Endothelial cell (in vitro differentiated cells): ENCODE results near the gene SLC25A39. TPM values are rescaled to one million over a fixed set of nuclear protein-coding genes. Genes with fewer than 3 reads are reported as not detected.
"Not testable (repeated sequence)": the region's sequence is repeated elsewhere in the genome, so short reads cannot be mapped to it uniquely, and the experiment has no call there.

Source experiments
- DNase-seq: peaks from one replicate; pipeline ENCODE4 v3.0.0; 2021; ENCODE audit warnings: low spot score
- H3K27ac Mint-ChIP-seq: one replicate; pipeline ENCODE4 v1.8.0; 2021; ENCODE audit warnings: mixed read lengths, inconsistent platforms; ENCODE audit not compliant: unreplicated experiment
- H3K27me3 Mint-ChIP-seq: one replicate; pipeline ENCODE4 v1.8.0; 2021; ENCODE audit warnings: mild to moderate bottlenecking, moderate library complexity, mixed read lengths, inconsistent platforms; ENCODE audit not compliant: unreplicated experiment
- H3K36me3 Mint-ChIP-seq: one replicate; pipeline ENCODE4 v1.8.0; 2021; ENCODE audit warnings: mild to moderate bottlenecking, low read depth, mixed read lengths, inconsistent platforms; ENCODE audit not compliant: unreplicated experiment
- H3K4me1 Mint-ChIP-seq: one replicate; pipeline ENCODE4 v1.8.0; 2021; ENCODE audit warnings: mild to moderate bottlenecking, mixed read lengths, inconsistent platforms; ENCODE audit not compliant: unreplicated experiment
- H3K4me3 Mint-ChIP-seq: one replicate; pipeline ENCODE4 v1.8.0; 2021; ENCODE audit warnings: mild to moderate bottlenecking, mixed read lengths, inconsistent platforms; ENCODE audit not compliant: unreplicated experiment
- H3K9me3 Mint-ChIP-seq: one replicate; pipeline ENCODE4 v1.8.0; 2021; ENCODE audit warnings: mixed read lengths, inconsistent platforms; ENCODE audit not compliant: unreplicated experiment
- CTCF ChIP-seq: fragments of 200-600 bp; sonication (generic); IDR thresholded peaks from one replicate; pipeline ENCODE4 v1.5.0; 2021; ENCODE audit warnings: antibody characterized with exemption; ENCODE audit not compliant: unreplicated experiment
- total RNA-seq: library from RNA; stranded (reverse); fragmentation: NEBNext Ultra II Directional; extraction: Animal tissue kit (Norgen Biotek cat#: 25700); gene quantifications from one replicate; pipeline ENCODE4 v1.2.1, GENCODE V29; 2021; ENCODE audit not compliant: unreplicated experiment

Gene SLC25A39
- total RNA-seq, 1 donor from 2014 or later: 124 TPM

- Mint-ChIP-seq H3K4me3 (no peak overlapping the region), H3K4me1 (peaks cover 2% of the 10 kb centered on the region), H3K9me3 (no peaks in the 10 kb centered on the region), H3K27me3 (peaks cover 11% of the 10 kb centered on the region), H3K36me3 (no peaks in the 10 kb centered on the region), H3K27ac (no peak overlapping the region)
- peak; percentile 72 for DNase-seq
- TF ChIP-seq CTCF: peak; percentile 91
Observed at GRCh38 chr17:44331249-44331760, 6.7 kb upstream of the SLC25A39 start.

DNA sequence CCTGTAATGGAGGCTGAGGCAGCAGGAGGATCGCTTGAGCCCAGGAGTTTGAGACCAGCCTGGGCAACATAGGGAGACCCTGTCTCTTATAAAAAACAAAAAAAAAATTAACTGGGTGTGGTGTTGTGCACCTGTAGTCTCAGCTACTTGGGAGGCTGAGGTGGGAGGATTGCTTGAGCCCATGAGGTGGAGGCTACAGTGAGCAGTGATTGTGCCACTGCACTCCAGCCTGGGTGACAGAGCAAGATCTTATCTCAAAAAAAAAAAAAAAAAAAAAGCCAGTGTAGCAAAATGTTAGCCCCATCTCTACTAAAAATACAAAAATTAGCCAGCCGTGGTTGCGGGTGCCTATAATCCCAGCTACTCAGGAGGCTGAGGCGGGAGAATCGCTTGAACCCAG is 5.6 kb upstream of the SLC25A39 start:
- not testable (repeated sequence) for H3K9me3 Mint-ChIP-seq, H3K4me3 Mint-ChIP-seq, H3K4me1 Mint-ChIP-seq, H3K27ac Mint-ChIP-seq, H3K36me3 Mint-ChIP-seq, DNase-seq
- H3K27me3 Mint-ChIP-seq: peaks cover 11% of the 10 kb centered on the region

- H3K9me3 Mint-ChIP-seq, H3K4me1 Mint-ChIP-seq, H3K27ac Mint-ChIP-seq, H3K4me3 Mint-ChIP-seq, DNase-seq, H3K36me3 Mint-ChIP-seq, H3K27me3 Mint-ChIP-seq: not testable (repeated sequence)
Observed at GRCh38 chr17:44329516-44329915, 4.9 kb upstream of the SLC25A39 start.

GRCh38 chr17:44327715-44328449 is 3.3 kb upstream of the SLC25A39 start:
- TF ChIP-seq CTCF: no peak
- Mint-ChIP-seq H3K27me3 (peaks cover 15% of the 10 kb centered on the region), H3K4me1 (peaks cover 2% of the 10 kb centered on the region), H3K27ac (no peak overlapping the region), H3K9me3 (no peaks in the 10 kb centered on the region), H3K4me3 (no peak overlapping the region), H3K36me3 (no peaks in the 10 kb centered on the region)
- no peak for DNase-seq

DNA sequence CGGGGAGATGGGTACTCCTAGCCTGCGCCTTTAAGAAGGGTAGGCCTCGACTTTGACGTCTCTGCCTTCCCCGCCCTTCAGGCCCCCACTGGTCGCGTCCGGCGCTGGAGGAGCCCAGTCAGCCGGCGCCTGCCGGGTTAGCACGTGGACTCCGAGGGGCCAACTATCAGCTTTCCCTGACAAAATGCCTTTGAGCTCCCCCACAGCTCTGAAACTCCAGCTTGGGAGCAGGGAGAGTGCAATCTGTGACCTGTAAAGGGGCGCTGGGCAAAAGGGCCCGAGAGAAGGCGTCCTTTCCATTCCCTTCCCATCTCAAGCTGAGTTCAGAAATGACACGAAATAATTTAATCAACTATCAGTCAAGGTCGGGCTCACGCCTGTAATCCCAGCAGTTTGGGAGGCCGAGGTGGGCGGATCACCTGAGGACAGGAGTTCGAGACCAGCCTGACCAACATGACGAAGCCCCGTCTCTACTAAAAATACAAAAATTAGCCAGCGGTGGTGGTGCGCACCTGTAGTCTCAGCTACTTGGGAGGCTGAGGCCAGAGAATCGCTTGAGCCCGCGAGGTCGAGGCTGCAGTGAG is 2.3 kb upstream of the SLC25A39 start:
- H3K9me3 Mint-ChIP-seq: no peaks in the 10 kb centered on the region
- H3K27ac Mint-ChIP-seq: peak overlapping the region; percentile 52
- H3K4me1 Mint-ChIP-seq: peaks cover 2% of the 10 kb centered on the region
- H3K36me3 Mint-ChIP-seq: no peaks in the 10 kb centered on the region
- no peak for TF ChIP-seq CTCF
- DNase-seq: peak; percentile 93
- H3K4me3 Mint-ChIP-seq: peak overlapping the region; percentile 65
- peaks cover 18% of the 10 kb centered on the region for H3K27me3 Mint-ChIP-seq

DNA sequence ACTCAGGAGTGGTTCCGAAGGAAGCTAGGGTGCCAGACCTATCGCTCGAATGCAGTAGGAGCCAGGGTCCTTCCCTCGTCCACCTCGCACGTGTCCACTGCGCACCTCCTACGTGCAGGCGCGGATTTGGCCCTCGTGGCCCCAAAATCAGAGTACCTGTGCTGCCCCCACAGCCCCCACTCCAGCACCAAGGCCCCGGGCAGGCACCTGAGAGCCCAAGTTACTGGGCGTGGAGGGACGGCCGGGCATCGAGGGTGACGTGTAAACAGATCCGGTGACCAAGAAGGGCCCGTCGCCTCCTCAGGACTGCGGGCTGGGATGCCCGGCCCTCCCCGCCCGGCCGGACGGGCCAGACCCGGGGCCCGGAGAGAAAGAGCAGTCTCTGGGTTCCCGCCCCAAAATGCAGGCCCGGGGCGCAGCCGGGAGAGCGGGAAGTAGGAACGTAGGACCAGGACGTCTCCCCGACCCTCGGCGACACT is 492 bp downstream of the SLC25A39 start:
- Mint-ChIP-seq H3K27me3 (peaks cover 15% of the 10 kb centered on the region), H3K4me3 (peak overlapping the region; percentile 92), H3K9me3 (no peaks in the 10 kb centered on the region), H3K36me3 (peaks cover 11% of the 10 kb centered on the region), H3K4me1 (peaks cover 2% of the 10 kb centered on the region), H3K27ac (no peak overlapping the region)
- DNase-seq: no peak
- no peak for TF ChIP-seq CTCF
